Astrocyte (in vitro differentiated cells and primary cell): ENCODE results near the gene ARHGAP24.

Source experiments
- EZH2 ChIP-seq: IDR thresholded peaks from 2 replicates; pipeline ENCODE4 v1.6.1; 2012; ENCODE audit warnings: mild to moderate bottlenecking, low read length, inconsistent platforms; ENCODE audit not compliant: insufficient read depth
- TF ChIP-seq, protein P1 (sequence below): IDR thresholded peaks from 2 replicates; pipeline ENCODE4 v1.5.1; 2011; ENCODE audit warnings: low read depth, mild to moderate bottlenecking, inconsistent platforms, low read length, moderate library complexity; ENCODE audit not compliant: insufficient read depth

GRCh38 chr4:85901500-85901899 is 426.6 kb downstream of the ARHGAP24 start:
- TF ChIP-seq, protein P1, sequence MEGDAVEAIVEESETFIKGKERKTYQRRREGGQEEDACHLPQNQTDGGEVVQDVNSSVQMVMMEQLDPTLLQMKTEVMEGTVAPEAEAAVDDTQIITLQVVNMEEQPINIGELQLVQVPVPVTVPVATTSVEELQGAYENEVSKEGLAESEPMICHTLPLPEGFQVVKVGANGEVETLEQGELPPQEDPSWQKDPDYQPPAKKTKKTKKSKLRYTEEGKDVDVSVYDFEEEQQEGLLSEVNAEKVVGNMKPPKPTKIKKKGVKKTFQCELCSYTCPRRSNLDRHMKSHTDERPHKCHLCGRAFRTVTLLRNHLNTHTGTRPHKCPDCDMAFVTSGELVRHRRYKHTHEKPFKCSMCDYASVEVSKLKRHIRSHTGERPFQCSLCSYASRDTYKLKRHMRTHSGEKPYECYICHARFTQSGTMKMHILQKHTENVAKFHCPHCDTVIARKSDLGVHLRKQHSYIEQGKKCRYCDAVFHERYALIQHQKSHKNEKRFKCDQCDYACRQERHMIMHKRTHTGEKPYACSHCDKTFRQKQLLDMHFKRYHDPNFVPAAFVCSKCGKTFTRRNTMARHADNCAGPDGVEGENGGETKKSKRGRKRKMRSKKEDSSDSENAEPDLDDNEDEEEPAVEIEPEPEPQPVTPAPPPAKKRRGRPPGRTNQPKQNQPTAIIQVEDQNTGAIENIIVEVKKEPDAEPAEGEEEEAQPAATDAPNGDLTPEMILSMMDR, result no peak
- TF ChIP-seq EZH2, result no peak
